GM12878 (cell line): ENCODE results near the gene PRKG1. TPM values are rescaled to one million over a fixed set of nuclear protein-coding genes. Genes with fewer than 3 reads are reported as not detected.

Experiments
- ASH2L ChIP-seq: fragments of 300-600, 200-600 bp; sonication (generic); IDR thresholded peaks from 2 replicates; pipeline ENCODE4 v1.6.1; 2017; ENCODE audit warnings: low read depth, mild to moderate bottlenecking, borderline replicate concordance
- CHD2 ChIP-seq: IDR thresholded peaks from 2 replicates; pipeline ENCODE4 v1.6.1; 2011; ENCODE audit warnings: low read depth, low read length, improper control_type of control experiment, borderline replicate concordance
- CTCF ChIP-seq, 3 experiments: IDR thresholded peaks in 2 of 3; conservative IDR thresholded peaks in 1 of 3; 2 replicates each; pipeline ENCODE4 v1.5.1; 2011; ENCODE audit warnings: low read depth in 3 of 3, low read length in 3 of 3, mild to moderate bottlenecking in 3 of 3, control low read depth in 2 of 3, moderate library complexity in 2 of 3, inconsistent platforms in 1 of 3, mixed read lengths in 1 of 3; ENCODE audit not compliant: control insufficient read depth in 2 of 3, insufficient read depth in 1 of 3; ENCODE audit errors: extremely low read depth in 1 of 3
- ESRRA ChIP-seq: IDR thresholded peaks from 2 replicates; pipeline ENCODE4 v1.6.1; 2012; ENCODE audit warnings: mild to moderate bottlenecking, low read length, improper control_type of control experiment
- FOS ChIP-seq: IDR thresholded peaks from 3 replicates; pipeline ENCODE4 v1.6.1; 2011; ENCODE audit warnings: borderline replicate concordance; ENCODE audit not compliant: insufficient read length; ENCODE audit errors: extremely low read depth
- FOXM1 ChIP-seq: IDR thresholded peaks from 2 replicates; pipeline ENCODE4 v1.6.1; 2012; ENCODE audit warnings: low read depth, mild to moderate bottlenecking, inconsistent platforms, low read length, moderate library complexity
- GATAD2B ChIP-seq: fragments of 450-650 bp; conservative IDR thresholded peaks from 2 replicates; pipeline ENCODE4 v1.6.1; 2017; ENCODE audit warnings: low read depth, mild to moderate bottlenecking, moderate library complexity
- IKZF1 ChIP-seq: fragments of 450-650 bp; conservative IDR thresholded peaks from 2 replicates; pipeline ENCODE4 v1.6.1; 2017; ENCODE audit warnings: antibody characterized with exemption, mild to moderate bottlenecking
- MEF2B ChIP-seq: fragments of 450-650 bp; IDR thresholded peaks from 2 replicates; pipeline ENCODE4 v1.6.1; 2018; ENCODE audit warnings: mild to moderate bottlenecking, moderate library complexity; ENCODE audit not compliant: partially characterized antibody, poor library complexity, severe bottlenecking
- MTA2 ChIP-seq: fragments of 450-650 bp; IDR thresholded peaks from 2 replicates; pipeline ENCODE4 v1.6.1; 2016; ENCODE audit warnings: low read depth, mild to moderate bottlenecking, moderate library complexity
- MTA3 ChIP-seq: IDR thresholded peaks from 2 replicates; pipeline ENCODE4 v1.6.1; 2012; ENCODE audit warnings: low read length, inconsistent platforms, borderline replicate concordance
- MYC ChIP-seq: IDR thresholded peaks from 2 replicates; pipeline ENCODE4 v1.6.1; 2011; ENCODE audit warnings: mild to moderate bottlenecking, low read length, moderate library complexity, inconsistent platforms; ENCODE audit not compliant: insufficient read depth, insufficient replicate concordance, insufficient read length, severe bottlenecking
- PAX5 ChIP-seq: IDR thresholded peaks from 2 replicates; pipeline ENCODE4 v1.6.1; 2011; ENCODE audit warnings: low read depth, low read length, borderline replicate concordance
- PRDM15 ChIP-seq: fragments of 450-650 bp; formaldehyde crosslinking; IDR thresholded peaks from 2 replicates; pipeline ENCODE4 v1.4.0; 2020; ENCODE audit warnings: mild to moderate bottlenecking, moderate library complexity
- RB1 ChIP-seq: fragments of 450-650 bp; formaldehyde crosslinking; IDR thresholded peaks from 2 replicates; pipeline ENCODE4 v1.6.1; 2017; ENCODE audit warnings: mild to moderate bottlenecking, borderline replicate concordance
- REST ChIP-seq: IDR thresholded peaks from 2 replicates; pipeline ENCODE4 v1.6.1; 2012; ENCODE audit warnings: mild to moderate bottlenecking, low read depth, low read length
- RFX5 ChIP-seq: IDR thresholded peaks from 2 replicates; pipeline ENCODE4 v1.6.1; 2011; ENCODE audit warnings: low read depth, low read length, improper control_type of control experiment
- RUNX3 ChIP-seq: IDR thresholded peaks from 2 replicates; pipeline ENCODE4 v1.6.1; 2012; ENCODE audit warnings: low read length, inconsistent platforms
- SMC3 ChIP-seq: IDR thresholded peaks from 2 replicates; pipeline ENCODE4 v1.6.1; 2011; ENCODE audit warnings: low read length, improper control_type of control experiment, borderline replicate concordance
- SRF ChIP-seq, 2 experiments: IDR thresholded peaks; 2 replicates each; pipeline ENCODE4 v1.6.1; 2011; ENCODE audit warnings: low read depth in 2 of 2, low read length in 2 of 2, mild to moderate bottlenecking in 1 of 2, moderate library complexity in 1 of 2
- SUZ12 ChIP-seq: fragments of 200-600 bp; sonication (generic); IDR thresholded peaks from one replicate; pipeline ENCODE4 v1.6.1; 2018; ENCODE audit warnings: antibody characterized with exemption, mild to moderate bottlenecking; ENCODE audit not compliant: unreplicated experiment
- ZZZ3 ChIP-seq: IDR thresholded peaks from 2 replicates; pipeline ENCODE4 v1.6.1; 2011; ENCODE audit warnings: low read depth; ENCODE audit not compliant: control insufficient read depth, insufficient read length
- polyA plus RNA-seq, 11 experiments: library from polyadenylated mRNA; depleted of rRNA in 4 of 11; unstranded in 6 of 11; stranded (reverse) in 5 of 11; fragments of >200 nt; fragmentation: Nextera tagmentation in 4 of 11; fragmentation: Illumina TruSeq in 1 of 11; extraction: Ambion mirVana in 4 of 11; extraction: Trizol in 1 of 11; gene quantifications; 1 replicate in 1 of 11; 2 replicates in 10 of 11; pipeline versions ENCODE4 v1.2.1 to v1.2.3, GENCODE V29; 2011 to 2016; ENCODE audit warnings: inconsistent platforms in 2 of 11, missing spikeins in 2 of 11, low read depth in 1 of 11
- total RNA-seq, 4 experiments: library from RNA; depleted of rRNA in 3 of 4; stranded (reverse); fragments of >200 nt in 3 of 4; fragmentation: Illumina TruSeq in 1 of 4; extraction: Trizol in 1 of 4; gene quantifications; 2 replicates each; pipeline versions ENCODE4 v1.2.1 to v1.2.3, GENCODE V29; 2013 to 2021

Gene PRKG1
- total and polyA plus RNA-seq, 10 of the 15 experiments (the other 5 are each of a cell fraction or from before 2014, with no cell fraction given) = 0.04 to 0.05 TPM; not detected in 8

GRCh38 chr10:52215745-52216361, 1141.6 kb downstream of the PRKG1 start (continued):
- TF ChIP-seq RFX5 = no peak
- no peak for TF ChIP-seq GATAD2B
- TF ChIP-seq CHD2 = no peak
- no peak for TF ChIP-seq MTA2
- TF ChIP-seq SUZ12 = no peak
- no peak for TF ChIP-seq MEF2B
- no peak for TF ChIP-seq IKZF1
- no peak for TF ChIP-seq FOXM1
- no peak for TF ChIP-seq REST
- TF ChIP-seq MYC = no peak
- TF ChIP-seq PRDM15 = no peak
- peak; percentile 91 for TF ChIP-seq RUNX3
- TF ChIP-seq RB1 = no peak
- no peak for TF ChIP-seq ZZZ3
- TF ChIP-seq FOS = no peak
- no peak for TF ChIP-seq ESRRA
- TF ChIP-seq SMC3 = peak; percentile 56; the same call in 1 of the 2 replicates
- TF ChIP-seq CTCF (IDR thresholded peaks at IDR 0.05 in 2 of 3, conservative IDR thresholded peaks at IDR 0.05 in 1 of 3; ENCODE audit: control insufficient read depth in 2 of 3, extremely low read depth in 1 of 3, insufficient read depth in 1 of 3, low read depth in 3 of 3, low read length in 3 of 3) = peak; percentile 67 to 76 (median 70)
- no peak for TF ChIP-seq PAX5
- TF ChIP-seq SRF (IDR thresholded peaks at IDR 0.05; ENCODE audit: low read depth in 2 of 2, low read length in 2 of 2) = no peak
- no peak for TF ChIP-seq ASH2L
- no peak for TF ChIP-seq MTA3
